GM12874 (cell line): ENCODE data around the gene PDE6G.

Experiments used
- TF ChIP-seq, protein P1 (sequence below): IDR thresholded peaks from 2 replicates; pipeline ENCODE4 v1.5.1; 2011; ENCODE audit warnings: low read depth, mild to moderate bottlenecking, control low read depth, low read length, moderate library complexity; ENCODE audit not compliant: insufficient read depth

Gene PDE6G

DNA sequence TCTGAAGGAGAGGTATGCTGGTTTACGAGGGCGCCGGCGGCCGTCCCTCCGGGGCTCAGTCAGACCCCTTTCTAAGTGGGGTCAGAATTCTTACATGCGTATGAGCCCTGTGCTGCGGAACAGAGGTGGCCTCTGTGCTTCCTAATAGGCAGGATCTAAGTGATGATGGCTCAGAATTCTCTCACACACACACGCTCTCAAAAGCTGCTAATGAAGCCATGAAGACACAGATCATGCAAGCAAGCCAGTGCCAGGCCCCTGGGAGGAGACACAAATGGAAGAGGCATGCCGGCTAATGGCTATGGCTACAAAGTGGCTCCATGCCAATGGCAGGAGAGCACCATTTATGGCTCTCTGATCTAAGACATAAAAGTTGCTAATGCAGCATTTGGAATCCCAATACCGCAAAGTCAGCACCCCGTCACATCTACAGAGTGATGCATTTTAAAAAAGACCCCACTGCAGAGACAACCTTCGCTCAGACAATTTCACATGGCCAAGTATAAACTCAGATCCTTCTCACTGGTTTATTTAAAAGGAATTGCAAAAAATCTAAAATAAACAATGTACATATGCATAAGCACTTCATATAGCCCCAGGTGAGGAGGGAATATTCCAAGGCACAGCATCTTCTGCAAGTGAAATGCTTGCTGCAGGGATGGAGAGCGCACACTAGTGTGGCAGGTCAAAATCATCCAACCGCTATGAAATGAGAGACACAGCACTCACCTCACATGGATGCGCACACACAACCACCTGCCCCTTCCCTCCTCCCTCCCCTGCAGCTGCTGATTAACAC is 44.0 kb downstream of the PDE6G start:
- TF ChIP-seq, protein P1, sequence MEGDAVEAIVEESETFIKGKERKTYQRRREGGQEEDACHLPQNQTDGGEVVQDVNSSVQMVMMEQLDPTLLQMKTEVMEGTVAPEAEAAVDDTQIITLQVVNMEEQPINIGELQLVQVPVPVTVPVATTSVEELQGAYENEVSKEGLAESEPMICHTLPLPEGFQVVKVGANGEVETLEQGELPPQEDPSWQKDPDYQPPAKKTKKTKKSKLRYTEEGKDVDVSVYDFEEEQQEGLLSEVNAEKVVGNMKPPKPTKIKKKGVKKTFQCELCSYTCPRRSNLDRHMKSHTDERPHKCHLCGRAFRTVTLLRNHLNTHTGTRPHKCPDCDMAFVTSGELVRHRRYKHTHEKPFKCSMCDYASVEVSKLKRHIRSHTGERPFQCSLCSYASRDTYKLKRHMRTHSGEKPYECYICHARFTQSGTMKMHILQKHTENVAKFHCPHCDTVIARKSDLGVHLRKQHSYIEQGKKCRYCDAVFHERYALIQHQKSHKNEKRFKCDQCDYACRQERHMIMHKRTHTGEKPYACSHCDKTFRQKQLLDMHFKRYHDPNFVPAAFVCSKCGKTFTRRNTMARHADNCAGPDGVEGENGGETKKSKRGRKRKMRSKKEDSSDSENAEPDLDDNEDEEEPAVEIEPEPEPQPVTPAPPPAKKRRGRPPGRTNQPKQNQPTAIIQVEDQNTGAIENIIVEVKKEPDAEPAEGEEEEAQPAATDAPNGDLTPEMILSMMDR: no peak

DNA sequence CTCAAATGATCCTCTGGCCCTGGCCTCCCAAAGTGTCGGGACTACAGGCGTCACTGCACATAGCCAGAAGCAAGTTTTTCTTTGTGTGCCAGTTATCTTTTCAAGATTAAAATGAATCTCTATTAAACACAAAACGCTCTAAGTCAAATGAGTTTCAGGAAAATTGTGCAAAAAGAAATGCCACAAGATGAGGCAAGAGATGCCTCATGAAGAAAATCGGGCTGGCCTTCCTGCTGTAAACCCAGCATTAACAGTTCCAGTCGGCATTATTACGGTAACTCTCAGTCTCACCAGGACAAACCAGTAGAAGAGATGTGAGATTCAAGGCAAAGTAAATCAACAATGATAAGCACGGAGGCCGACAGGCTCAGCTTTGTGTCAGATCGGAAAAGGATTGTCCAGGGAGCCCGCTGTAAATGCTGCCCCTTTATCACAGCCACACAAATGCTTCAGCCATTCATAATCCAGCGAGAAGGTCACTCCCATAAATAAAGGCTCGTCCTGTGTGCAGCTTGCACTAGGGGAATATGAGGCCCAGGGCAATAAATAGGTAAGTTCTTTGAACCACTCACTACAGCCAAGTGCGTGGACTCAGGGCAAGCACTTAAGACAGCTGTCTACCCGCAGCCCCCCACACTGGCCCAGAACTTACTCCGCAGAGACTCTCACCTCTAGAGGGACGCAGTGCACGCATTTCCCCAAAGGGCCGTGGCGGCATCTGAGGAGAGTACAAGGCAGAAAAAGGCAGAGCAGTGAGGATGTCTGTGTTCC is 46.6 kb downstream of the PDE6G start:
- TF ChIP-seq, protein P1: no peak

DNA sequence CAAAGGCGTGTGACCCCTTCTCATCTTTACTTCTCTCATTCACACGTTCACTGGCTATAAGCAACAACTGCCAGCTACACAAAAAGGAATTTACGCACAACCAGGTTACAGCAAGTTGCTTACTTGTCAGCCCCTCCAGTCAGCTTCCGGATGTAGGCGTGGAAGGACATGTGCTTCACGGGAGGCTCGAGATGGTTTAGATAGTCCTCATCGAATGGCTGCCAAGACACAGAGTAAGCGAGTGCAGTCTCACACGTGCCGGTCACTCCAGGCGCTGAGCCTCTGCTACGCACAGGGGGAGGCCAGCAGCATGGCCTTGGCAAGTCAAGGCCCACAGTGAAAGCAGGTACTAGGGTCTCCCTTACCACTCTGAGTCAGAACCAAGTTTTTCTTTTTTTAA is 47.7 kb downstream of the PDE6G start:
- TF ChIP-seq, protein P1: no peak

DNA sequence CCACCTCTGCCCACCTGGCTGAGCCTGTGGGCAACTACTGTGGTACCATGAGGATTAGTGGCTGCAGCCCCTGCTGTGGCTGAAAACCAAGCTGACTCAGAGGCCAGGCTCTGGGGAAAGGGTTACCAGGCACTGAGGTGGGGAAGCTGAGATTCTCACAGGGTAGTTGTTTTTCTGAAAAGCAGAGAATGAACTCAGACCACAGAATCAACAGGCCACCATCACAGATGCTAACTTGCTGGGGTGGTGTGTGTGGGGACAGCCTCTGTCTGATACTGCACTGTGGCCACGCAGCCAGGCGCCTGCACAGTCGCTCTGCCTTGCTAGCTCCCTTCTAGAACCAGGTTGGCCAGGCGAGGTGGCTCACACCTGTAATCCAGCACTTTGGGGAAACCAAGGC is 48.3 kb downstream of the PDE6G start:
- TF ChIP-seq, protein P1: no peak

DNA sequence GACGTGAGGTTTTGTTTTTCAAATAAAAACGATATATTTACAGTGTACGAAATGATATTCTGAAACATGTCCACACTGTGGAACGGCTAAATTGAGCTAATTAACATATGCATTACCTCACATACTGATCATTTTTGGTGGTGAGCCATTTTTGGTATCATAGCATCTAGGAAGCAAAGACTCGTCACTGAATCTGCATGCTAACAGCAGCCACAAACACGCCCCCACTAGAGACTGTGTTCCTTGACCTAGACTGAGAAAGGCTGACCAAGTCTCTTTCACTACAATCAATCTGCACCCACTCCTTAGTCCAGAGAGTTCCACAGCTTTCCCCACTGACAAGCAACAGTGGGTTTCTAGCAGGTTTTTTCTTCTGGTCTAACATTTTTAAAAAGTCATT is 48.9 kb downstream of the PDE6G start:
- TF ChIP-seq, protein P1: no peak

DNA sequence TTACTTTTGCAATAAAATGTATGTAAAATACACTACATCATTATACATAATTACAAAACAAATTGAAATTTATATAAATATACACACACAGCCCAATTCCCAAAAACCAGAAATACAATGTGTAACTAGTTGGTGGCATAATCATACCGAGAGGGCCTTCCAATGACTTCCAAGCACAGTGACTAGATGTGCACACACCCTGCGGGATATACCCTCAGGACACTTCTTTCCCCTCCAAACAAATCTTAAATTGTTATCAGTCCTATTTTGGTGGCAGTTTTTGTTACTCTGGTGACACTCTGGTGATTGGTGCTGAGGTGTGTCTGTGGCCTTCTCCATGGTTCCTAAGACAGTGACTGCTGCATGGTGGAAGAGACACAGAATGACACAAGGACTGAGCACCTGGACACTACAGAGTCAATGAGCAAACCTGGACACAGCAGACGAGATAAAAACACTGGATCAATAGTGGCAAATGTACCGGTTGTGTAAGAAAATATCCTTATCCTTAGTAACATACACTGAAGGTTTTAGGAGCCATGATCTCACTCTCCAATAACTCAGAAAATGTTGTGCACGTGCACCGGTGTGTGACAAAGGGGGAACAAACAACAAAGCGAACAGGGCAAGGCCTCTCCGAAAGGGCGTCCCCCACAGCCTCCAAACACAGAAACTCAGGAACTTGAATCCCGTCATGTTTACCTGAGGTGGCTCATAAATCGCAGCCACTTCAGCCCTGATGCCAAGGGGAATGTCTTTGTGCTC is 52.3 kb downstream of the PDE6G start:
- TF ChIP-seq, protein P1: no peak
